ENCODE measurements around the gene CELF1.
"Not testable (repeated sequence)": the region's sequence is repeated elsewhere in the genome, so short reads cannot be mapped to it uniquely, and the experiment has no call there.

CELF1 gene

DNA sequence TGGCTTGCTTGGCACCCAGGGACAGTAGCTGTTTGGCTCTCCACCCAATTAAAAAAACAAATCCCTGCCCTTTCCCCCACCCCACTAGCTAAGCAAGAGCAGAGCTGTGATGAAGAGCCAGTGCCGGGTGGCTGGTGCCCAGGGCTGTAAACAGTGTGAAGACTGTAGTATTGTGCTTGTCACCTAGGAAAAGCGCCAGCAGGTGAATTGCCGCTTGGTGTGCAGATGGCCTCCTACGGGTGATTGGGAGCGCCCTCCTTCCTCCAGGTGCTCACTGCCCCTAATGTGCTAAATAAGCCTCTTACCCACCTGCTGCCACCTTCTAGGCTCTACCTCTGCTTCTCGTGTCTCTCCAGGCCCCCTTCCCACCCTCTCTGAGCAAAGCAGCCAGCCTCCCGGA is 85.6 kb downstream of the CELF1 start:
- no peak for DNase-seq (ENCODE audit: low read depth)
- TF ChIP-seq CTCF (IDR thresholded peaks at IDR 0.05; ENCODE audit: insufficient read depth, low read depth, low read length, missing control alignments): no peak
- H3K4me3 ChIP-seq (ENCODE audit: low read depth, low read length): no peak overlapping the region

DNA sequence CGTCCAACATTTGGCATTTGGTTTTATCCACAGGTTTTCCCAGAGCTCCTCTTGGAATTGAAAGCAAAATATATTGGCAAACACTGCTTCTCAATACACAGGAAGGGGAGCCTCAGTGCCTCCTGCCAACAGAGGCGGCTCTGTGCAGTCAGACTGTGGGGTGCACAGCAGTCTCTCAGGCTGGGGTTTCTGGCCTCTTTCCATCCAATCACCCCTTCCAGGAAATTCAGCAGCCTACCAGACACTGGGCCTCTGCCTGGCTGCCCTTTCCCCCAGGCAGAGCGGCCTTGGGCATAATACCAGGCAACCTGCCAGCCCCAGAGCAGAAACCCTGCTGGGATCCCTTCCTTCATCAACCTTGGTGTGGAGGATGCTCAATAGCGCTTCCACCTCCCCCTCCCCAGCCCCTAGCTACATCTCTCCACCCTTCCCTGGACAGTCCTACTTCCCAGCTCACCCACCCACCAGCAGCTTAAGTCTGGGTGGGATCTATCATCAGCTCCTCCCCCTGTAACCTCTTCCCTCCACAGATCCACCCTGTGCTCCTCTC is 86.2 kb downstream of the CELF1 start:
- DNase-seq (ENCODE audit: low read depth): no peak
- H3K4me3 ChIP-seq (ENCODE audit: low read depth, low read length): no peak overlapping the region
- TF ChIP-seq CTCF (IDR thresholded peaks at IDR 0.05; ENCODE audit: insufficient read depth, low read depth, low read length, missing control alignments): no peak

GRCh38 chr11:47466201-47466600 is 86.7 kb downstream of the CELF1 start:
- no peak for DNase-seq (ENCODE audit: low read depth)
- no peak overlapping the region for H3K4me3 ChIP-seq (ENCODE audit: low read depth, low read length)
- TF ChIP-seq CTCF (IDR thresholded peaks at IDR 0.05; ENCODE audit: insufficient read depth, low read depth, low read length, missing control alignments): no peak

- H3K4me3 ChIP-seq (ENCODE audit: low read depth, low read length): no peak overlapping the region
- DNase-seq (ENCODE audit: low read depth): no peak
- TF ChIP-seq CTCF (IDR thresholded peaks at IDR 0.05; ENCODE audit: insufficient read depth, low read depth, low read length, missing control alignments): no peak
These were observed 88.4 kb downstream of the CELF1 start for GRCh38 chr11:47464483-47464882.

DNA sequence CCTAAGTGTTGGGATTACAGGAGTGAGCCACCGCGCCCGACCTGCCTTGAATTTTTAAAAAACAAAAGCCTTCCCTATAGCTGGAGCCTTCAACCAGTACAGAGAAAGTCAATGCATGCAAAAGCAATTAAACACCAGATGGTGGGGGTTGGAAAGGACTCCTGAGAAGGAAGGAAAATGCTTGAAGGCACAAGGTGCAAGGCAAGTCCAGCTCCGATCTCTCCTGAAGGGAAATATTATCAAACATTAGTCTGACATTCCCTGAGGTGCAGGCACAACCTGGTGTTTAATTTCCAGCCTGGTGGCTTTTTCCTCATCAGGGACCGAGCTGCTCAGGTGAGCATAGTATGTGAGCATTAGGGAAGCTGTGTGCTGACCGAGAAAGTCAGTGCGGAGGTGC is 91.1 kb downstream of the CELF1 start:
- H3K4me3 ChIP-seq (ENCODE audit: low read depth, low read length): no peak overlapping the region
- no peak for TF ChIP-seq CTCF (IDR thresholded peaks at IDR 0.05; ENCODE audit: insufficient read depth, low read depth, low read length, missing control alignments)
- DNase-seq (ENCODE audit: low read depth): no peak

DNA sequence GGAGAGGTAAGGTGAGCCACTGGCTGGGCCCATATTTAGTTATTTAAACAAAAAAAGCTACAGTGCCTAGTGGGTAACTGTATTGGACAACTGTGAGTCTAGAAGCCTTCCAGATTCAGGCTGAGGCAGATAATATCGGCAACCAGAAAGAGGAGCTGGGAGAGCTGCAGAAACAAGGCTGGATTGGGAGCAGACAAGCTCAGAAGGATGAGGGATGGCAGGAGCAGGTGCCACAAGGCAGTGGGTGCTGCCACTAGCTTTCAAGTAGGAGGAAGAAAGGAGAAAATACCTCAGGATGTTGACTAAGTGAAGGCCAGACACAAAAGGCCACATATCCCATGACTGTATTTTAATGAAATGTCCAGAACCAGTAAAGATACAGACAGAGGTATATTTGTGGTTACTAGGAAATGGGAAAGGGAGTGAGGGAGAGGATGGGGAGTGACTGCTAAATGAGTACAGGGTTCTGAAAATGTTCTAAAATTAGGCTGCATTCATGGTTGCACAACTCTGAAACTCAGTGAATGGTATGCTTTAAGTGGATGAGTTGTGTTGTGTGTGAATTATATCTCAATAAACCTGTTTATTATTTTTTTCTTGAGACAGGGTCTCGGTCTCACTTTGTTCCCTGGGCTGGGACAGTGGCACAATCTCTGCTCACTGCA is 92.2 kb downstream of the CELF1 start:
- no peak for TF ChIP-seq CTCF (IDR thresholded peaks at IDR 0.05; ENCODE audit: insufficient read depth, low read depth, low read length, missing control alignments)
- DNase-seq (ENCODE audit: low read depth): no peak
- no peak overlapping the region for H3K4me3 ChIP-seq (ENCODE audit: low read depth, low read length)

DNA sequence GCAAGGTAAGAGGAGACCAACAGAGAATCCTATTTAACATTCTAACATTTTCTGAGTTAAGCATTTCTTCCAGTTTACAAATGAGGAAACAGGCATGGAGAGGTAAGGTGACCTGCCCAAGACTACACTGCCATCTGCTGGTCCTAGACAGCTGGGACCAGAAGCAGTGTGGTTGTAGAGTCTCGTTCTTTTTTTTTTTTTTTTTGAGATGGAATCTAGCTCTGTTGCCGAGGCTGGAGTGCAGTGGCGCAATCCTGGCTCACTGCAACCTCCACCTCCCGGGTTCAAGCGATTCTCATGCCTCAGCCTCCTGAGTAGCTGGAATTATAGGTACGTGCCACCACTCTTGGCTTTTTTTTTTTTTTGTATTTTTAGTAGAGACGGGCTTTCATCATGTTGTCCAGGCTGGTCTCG is 98.7 kb downstream of the CELF1 start:
- TF ChIP-seq CTCF (IDR thresholded peaks at IDR 0.05; ENCODE audit: insufficient read depth, low read depth, low read length, missing control alignments): peak; percentile 83
- peak; percentile 86 for DNase-seq (ENCODE audit: low read depth)
- not testable (repeated sequence) for H3K4me3 ChIP-seq (ENCODE audit: low read depth, low read length)

Measured in GM12865 (cell line).